ENCODE data around the gene FRK.

DNA sequence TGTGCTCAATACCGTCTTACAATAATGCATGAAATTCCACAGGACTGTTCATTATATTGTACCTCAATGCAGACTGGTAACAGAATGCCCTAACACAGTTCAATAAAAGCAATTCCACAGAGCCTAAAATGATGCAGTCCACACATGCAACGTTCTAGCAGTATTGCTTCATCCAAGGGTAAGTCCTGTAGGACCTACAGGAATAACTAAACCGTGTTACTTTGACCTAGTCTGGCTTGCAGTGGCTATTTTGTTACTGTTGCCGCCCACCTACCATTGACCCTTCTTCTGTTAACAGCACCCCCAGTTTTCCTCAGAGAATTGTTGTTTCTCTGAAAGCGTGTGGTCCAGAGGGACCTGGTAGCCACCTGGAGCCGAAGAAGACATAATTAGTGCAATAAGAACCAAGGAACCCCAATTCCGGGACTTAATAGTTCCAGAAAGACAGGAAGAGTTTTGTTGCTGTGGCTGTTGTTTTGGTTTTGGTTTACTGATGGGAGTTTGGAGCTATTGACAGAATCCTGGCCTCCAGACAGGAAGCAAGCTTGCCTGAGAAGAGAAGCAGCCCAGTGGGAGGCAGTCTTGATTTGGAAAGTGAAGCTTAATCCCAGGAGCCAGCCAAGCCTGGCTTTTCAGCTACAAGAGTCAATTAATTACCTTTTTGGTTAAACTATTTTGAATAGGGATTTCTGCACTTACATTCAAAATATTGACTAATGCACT, 91.3 kb downstream of the FRK start:
- TF ChIP-seq, protein P1, sequence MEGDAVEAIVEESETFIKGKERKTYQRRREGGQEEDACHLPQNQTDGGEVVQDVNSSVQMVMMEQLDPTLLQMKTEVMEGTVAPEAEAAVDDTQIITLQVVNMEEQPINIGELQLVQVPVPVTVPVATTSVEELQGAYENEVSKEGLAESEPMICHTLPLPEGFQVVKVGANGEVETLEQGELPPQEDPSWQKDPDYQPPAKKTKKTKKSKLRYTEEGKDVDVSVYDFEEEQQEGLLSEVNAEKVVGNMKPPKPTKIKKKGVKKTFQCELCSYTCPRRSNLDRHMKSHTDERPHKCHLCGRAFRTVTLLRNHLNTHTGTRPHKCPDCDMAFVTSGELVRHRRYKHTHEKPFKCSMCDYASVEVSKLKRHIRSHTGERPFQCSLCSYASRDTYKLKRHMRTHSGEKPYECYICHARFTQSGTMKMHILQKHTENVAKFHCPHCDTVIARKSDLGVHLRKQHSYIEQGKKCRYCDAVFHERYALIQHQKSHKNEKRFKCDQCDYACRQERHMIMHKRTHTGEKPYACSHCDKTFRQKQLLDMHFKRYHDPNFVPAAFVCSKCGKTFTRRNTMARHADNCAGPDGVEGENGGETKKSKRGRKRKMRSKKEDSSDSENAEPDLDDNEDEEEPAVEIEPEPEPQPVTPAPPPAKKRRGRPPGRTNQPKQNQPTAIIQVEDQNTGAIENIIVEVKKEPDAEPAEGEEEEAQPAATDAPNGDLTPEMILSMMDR (IDR thresholded peaks at IDR 0.05): no peak
- TF ChIP-seq POLR2A (IDR thresholded peaks at IDR 0.05): no peak
